GM18951 (cell line): ENCODE measurements around the gene PPP1R9A.

Source experiments
- POLR2A ChIP-seq: IDR thresholded peaks from 4 replicates; pipeline ENCODE4 v1.6.1; 2011; ENCODE audit warnings: mild to moderate bottlenecking; ENCODE audit not compliant: insufficient read length, insufficient read depth; ENCODE audit errors: extremely low read depth
- in situ Hi-C: fragments of 300-500 bp; cut with MboI; formaldehyde crosslinking; loops from one replicate; pipeline ENCODE4 v1.12.0; 2022; ENCODE audit warnings: low sequenced_read_pairs, mixed read lengths, inconsistent platforms; ENCODE audit not compliant: unreplicated experiment

Gene PPP1R9A

GRCh38 chr7:95089414-95090315 is 182.3 kb downstream of the PPP1R9A start:
- in situ Hi-C loops = no loop called here
- TF ChIP-seq POLR2A = no peak

GRCh38 chr7:95092324-95092723 is 184.9 kb downstream of the PPP1R9A start:
- in situ Hi-C loops = no loop called here
- no peak for TF ChIP-seq POLR2A

- no peak for TF ChIP-seq POLR2A
- in situ Hi-C loops = no loop called here
Observed at GRCh38 chr7:95095259-95095965, 188.0 kb downstream of the PPP1R9A start.

- in situ Hi-C loops = no loop called here
- no peak for TF ChIP-seq POLR2A
Observed at GRCh38 chr7:95095966-95096540, 188.7 kb downstream of the PPP1R9A start.

- TF ChIP-seq POLR2A = no peak
Observed at GRCh38 chr7:95097291-95097690, 189.9 kb downstream of the PPP1R9A start.

GRCh38 chr7:95097851-95098250 is 190.5 kb downstream of the PPP1R9A start:
- no peak for TF ChIP-seq POLR2A
- in situ Hi-C loops = no loop called here

More at GRCh38 chr7:95097291-95097690, 189.9 kb downstream of the PPP1R9A start:
- in situ Hi-C loops = no loop called here

GRCh38 chr7:95099106-95099505 is 191.7 kb downstream of the PPP1R9A start:
- in situ Hi-C loops = no loop called here
- TF ChIP-seq POLR2A = no peak

- no peak for TF ChIP-seq POLR2A
Observed at GRCh38 chr7:95101422-95101821, 194.0 kb downstream of the PPP1R9A start.

GRCh38 chr7:95102662-95103061 is 195.3 kb downstream of the PPP1R9A start:
- in situ Hi-C loops = no loop called here
- no peak for TF ChIP-seq POLR2A

More at GRCh38 chr7:95101422-95101821, 194.0 kb downstream of the PPP1R9A start:
- in situ Hi-C loops = no loop called here

- TF ChIP-seq POLR2A = no peak
- in situ Hi-C loops = no loop called here
Observed at GRCh38 chr7:95104739-95105138, 197.3 kb downstream of the PPP1R9A start.

- in situ Hi-C loops = no loop called here
- TF ChIP-seq POLR2A = no peak
Observed at GRCh38 chr7:95105627-95106026, 198.2 kb downstream of the PPP1R9A start.

GRCh38 chr7:95106401-95106800 is 199.0 kb downstream of the PPP1R9A start:
- in situ Hi-C loops = no loop called here
- no peak for TF ChIP-seq POLR2A

GRCh38 chr7:95110707-95111106 is 203.3 kb downstream of the PPP1R9A start:
- TF ChIP-seq POLR2A = no peak
- in situ Hi-C loops = no loop called here
